DND-41 (cell line): ENCODE measurements around the gene NPFFR1.

ENCODE experiments used
- EZH2 ChIP-seq: IDR thresholded peaks from 3 replicates; pipeline ENCODE4 v1.6.1; 2012; ENCODE audit warnings: borderline replicate concordance, low read depth, mild to moderate bottlenecking, moderate library complexity, low read length, inconsistent platforms; ENCODE audit not compliant: severe bottlenecking
- TF ChIP-seq, protein P1 (sequence below): IDR thresholded peaks from 2 replicates; pipeline ENCODE4 v1.5.1; 2012; ENCODE audit warnings: borderline replicate concordance, low read length, moderate library complexity, mild to moderate bottlenecking; ENCODE audit not compliant: poor library complexity, severe bottlenecking; ENCODE audit errors: extremely low read depth

DNA sequence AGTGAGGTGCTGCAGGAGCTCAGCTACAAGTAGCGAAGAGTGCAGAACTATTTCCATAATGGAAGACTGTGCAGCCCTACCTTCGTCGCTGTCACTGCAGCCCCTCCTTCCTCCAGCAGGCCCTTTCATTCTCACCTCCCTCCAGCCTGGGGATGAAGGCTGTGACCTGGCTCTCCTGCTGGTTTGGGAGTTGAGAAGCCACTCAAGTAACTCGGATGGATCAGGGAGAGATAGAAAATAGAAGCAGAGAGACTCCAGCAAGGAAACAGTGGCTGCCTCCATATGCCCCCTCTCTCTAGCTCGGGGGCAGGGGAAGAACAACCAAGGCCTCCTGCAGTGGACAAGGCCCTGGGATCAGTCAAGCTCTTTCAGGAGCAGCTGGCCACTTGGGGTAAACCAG lies 37.4 kb upstream of the NPFFR1 start:
- TF ChIP-seq, protein P1, sequence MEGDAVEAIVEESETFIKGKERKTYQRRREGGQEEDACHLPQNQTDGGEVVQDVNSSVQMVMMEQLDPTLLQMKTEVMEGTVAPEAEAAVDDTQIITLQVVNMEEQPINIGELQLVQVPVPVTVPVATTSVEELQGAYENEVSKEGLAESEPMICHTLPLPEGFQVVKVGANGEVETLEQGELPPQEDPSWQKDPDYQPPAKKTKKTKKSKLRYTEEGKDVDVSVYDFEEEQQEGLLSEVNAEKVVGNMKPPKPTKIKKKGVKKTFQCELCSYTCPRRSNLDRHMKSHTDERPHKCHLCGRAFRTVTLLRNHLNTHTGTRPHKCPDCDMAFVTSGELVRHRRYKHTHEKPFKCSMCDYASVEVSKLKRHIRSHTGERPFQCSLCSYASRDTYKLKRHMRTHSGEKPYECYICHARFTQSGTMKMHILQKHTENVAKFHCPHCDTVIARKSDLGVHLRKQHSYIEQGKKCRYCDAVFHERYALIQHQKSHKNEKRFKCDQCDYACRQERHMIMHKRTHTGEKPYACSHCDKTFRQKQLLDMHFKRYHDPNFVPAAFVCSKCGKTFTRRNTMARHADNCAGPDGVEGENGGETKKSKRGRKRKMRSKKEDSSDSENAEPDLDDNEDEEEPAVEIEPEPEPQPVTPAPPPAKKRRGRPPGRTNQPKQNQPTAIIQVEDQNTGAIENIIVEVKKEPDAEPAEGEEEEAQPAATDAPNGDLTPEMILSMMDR = no peak
- no peak for TF ChIP-seq EZH2
